ENCODE data around the gene QARS1.

Gene QARS1

GRCh38 chr3:49121132-49121736, 16.7 kb upstream of the QARS1 start:
- TF ChIP-seq, protein P1, sequence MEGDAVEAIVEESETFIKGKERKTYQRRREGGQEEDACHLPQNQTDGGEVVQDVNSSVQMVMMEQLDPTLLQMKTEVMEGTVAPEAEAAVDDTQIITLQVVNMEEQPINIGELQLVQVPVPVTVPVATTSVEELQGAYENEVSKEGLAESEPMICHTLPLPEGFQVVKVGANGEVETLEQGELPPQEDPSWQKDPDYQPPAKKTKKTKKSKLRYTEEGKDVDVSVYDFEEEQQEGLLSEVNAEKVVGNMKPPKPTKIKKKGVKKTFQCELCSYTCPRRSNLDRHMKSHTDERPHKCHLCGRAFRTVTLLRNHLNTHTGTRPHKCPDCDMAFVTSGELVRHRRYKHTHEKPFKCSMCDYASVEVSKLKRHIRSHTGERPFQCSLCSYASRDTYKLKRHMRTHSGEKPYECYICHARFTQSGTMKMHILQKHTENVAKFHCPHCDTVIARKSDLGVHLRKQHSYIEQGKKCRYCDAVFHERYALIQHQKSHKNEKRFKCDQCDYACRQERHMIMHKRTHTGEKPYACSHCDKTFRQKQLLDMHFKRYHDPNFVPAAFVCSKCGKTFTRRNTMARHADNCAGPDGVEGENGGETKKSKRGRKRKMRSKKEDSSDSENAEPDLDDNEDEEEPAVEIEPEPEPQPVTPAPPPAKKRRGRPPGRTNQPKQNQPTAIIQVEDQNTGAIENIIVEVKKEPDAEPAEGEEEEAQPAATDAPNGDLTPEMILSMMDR (IDR thresholded peaks at IDR 0.05; ENCODE audit: insufficient read depth, low read depth, low read length, missing control alignments), result no peak
- H3K4me3 ChIP-seq (ENCODE audit: low read length), result peak overlapping the region; percentile 90
- DNase-seq (ENCODE audit: low read depth), result no peak

DNA sequence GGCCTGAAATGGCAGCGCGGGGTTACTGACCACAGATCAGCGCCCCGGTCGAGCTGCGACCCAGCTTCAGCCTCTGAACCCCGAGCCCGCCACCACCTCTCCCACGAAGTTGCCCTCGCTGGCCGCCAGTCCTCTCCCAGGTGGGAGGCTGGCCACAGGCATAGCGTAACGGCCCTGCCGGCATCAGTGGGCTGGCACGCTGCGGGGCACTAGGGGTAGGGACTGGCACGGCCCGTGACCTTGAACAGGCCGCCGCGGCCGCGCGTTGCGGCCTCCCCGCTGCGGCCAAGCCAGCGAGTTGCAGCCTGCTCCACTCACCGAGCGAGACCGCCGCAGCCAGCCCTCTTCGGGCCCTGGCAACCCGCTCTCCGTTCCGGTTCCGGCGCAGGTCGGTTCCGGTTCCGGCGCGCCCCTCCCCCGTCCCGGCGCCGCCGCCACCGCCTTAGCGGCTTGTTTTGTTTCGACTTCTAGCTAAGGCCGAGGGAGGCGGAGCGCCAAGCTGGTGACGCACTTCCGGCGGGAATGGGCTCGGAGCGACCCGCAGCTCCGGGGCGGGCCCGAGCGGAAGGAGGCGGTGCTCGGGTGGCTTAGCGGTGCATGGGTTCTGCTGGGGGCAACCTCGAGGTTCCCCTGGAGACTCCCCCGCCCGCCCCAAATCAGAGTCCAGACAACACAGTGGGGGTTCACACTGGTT, 16.0 kb upstream of the QARS1 start, which contains the start of gene USP19:
USP19 (minus strand) TSS at position 386 of the 694 bp plus-strand sequence. CDS start 1,678 bp downstream, outside the sequence.
- peak; percentile 92 for DNase-seq (ENCODE audit: low read depth)
- TF ChIP-seq, protein P1 (IDR thresholded peaks at IDR 0.05; ENCODE audit: insufficient read depth, low read depth, low read length, missing control alignments), result no peak
- H3K4me3 ChIP-seq (ENCODE audit: low read length), result peak within 1 kb of the TSS; percentile 90

DNA sequence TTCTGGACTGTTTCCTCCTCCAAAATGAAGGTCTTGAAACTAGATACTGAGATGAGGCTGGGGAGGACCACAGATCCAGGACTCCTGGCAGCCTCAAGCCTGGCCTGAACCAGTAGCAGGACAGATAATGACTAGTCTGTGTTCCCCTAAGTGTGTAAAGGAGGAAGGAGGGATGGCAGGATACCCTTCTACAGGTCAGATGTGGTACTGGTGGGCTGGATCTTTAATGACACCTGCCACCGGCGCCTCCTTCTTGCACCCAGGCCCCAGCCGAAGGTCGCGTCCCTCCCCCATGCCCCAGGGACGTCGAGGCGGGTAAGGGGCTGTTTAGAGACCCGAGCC, 15.5 kb upstream of the QARS1 start:
- peak overlapping the region; percentile 90 for H3K4me3 ChIP-seq (ENCODE audit: low read length)
- DNase-seq (ENCODE audit: low read depth), result no peak
- TF ChIP-seq, protein P1 (IDR thresholded peaks at IDR 0.05; ENCODE audit: insufficient read depth, low read depth, low read length, missing control alignments), result no peak

DNA sequence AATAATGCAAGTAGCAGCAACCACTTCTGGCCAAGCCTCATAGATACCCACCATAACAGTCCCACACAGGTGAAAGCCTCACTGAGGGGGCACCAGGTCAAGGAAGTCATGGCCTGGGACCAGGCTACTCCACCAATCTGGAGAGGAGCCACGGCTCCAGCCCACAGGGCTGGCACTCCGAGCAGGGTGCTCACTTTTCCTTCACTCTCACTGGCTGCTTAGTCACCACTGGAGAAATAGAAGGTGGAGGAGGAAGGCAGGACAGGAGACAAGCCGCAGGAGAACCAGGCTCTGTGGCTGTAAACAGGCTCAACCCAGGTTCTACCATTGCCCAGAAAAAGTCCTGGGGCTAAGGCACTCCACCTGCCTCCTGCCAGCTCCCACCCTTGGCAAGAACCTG, 14.9 kb upstream of the QARS1 start:
- peak; percentile 40 for DNase-seq (ENCODE audit: low read depth)
- TF ChIP-seq, protein P1 (IDR thresholded peaks at IDR 0.05; ENCODE audit: insufficient read depth, low read depth, low read length, missing control alignments), result no peak
- peak overlapping the region; percentile 90 for H3K4me3 ChIP-seq (ENCODE audit: low read length)

GRCh38 chr3:49119036-49119435, 14.5 kb upstream of the QARS1 start:
- DNase-seq (ENCODE audit: low read depth), result no peak
- no peak overlapping the region for H3K4me3 ChIP-seq (ENCODE audit: low read length)
- TF ChIP-seq, protein P1 (IDR thresholded peaks at IDR 0.05; ENCODE audit: insufficient read depth, low read depth, low read length, missing control alignments), result no peak

- DNase-seq (ENCODE audit: low read depth), result no peak
- H3K4me3 ChIP-seq (ENCODE audit: low read length), result no peak overlapping the region
- TF ChIP-seq, protein P1 (IDR thresholded peaks at IDR 0.05; ENCODE audit: insufficient read depth, low read depth, low read length, missing control alignments), result no peak
These were observed 7.7 kb upstream of the QARS1 start for GRCh38 chr3:49112262-49112661.
